ENCODE data around the gene SPIRE1.

DNA sequence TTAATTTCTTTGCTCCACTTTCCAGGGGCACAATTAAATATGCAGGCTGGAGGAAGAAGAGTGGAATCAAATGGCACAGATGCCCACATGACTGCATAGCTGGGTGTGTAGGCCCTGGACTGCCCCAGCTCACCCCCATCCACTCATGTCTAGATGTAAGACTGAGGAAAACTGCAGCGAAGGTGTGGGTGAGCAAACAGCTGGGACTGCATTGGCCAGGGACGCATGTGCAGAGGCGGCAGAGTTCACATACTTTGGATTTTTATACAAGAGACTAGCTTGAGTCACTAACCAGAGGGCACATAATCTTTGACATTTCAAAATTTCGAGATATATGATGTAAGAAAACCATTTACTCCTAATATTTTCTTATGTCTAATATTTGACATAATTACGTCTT is 60.1 kb downstream of the SPIRE1 start:
- TF ChIP-seq CTCF (conservative IDR thresholded peaks at IDR 0.05) (no peak), ZFX (IDR thresholded peaks at IDR 0.05) (no peak)

Measured in C4-2B (cell line).